Activated T-helper 1 cell treated with Interleukin-2 at 50 U/mL for 16 hours (primary cell): ENCODE results near the gene DLX6.

Experiments
- DNase-seq: peaks from one replicate; pipeline ENCODE4 v3.0.0-alpha.2; 2020; ENCODE audit warnings: low read depth

Gene DLX6

GRCh38 chr7:96995406-96996110, 9.8 kb upstream of the DLX6 start:
- DNase-seq, result no peak

GRCh38 chr7:96996111-96996957, 9.0 kb upstream of the DLX6 start:
- DNase-seq, result no peak

GRCh38 chr7:96996958-96997511, 8.3 kb upstream of the DLX6 start:
- no peak for DNase-seq

GRCh38 chr7:96997512-96998032, 7.8 kb upstream of the DLX6 start:
- DNase-seq, result no peak

GRCh38 chr7:96998333-96998732, 7.0 kb upstream of the DLX6 start:
- no peak for DNase-seq

- no peak for DNase-seq
Observed at GRCh38 chr7:96998744-96999143, 6.6 kb upstream of the DLX6 start.

GRCh38 chr7:97001221-97001620, 4.1 kb upstream of the DLX6 start:
- DNase-seq, result no peak

- no peak for DNase-seq
Observed at GRCh38 chr7:97001656-97002554, 3.4 kb upstream of the DLX6 start.

- no peak for DNase-seq
Observed at GRCh38 chr7:97002555-97003261, 2.6 kb upstream of the DLX6 start.

- DNase-seq, result no peak
Observed at GRCh38 chr7:97003262-97004246, 1.8 kb upstream of the DLX6 start.

- DNase-seq, result no peak
Observed at GRCh38 chr7:97004247-97005182, 838 bp upstream of the DLX6 start.

- no peak for DNase-seq
Observed at GRCh38 chr7:97006055-97006815, 882 bp downstream of the DLX6 start.

- DNase-seq, result no peak
Observed at GRCh38 chr7:97006816-97007582, 1.6 kb downstream of the DLX6 start.

GRCh38 chr7:97007583-97007861, 2.2 kb downstream of the DLX6 start:
- DNase-seq, result no peak

GRCh38 chr7:97008275-97008917, 3.0 kb downstream of the DLX6 start:
- DNase-seq, result no peak

GRCh38 chr7:97009753-97010732, 4.7 kb downstream of the DLX6 start:
- DNase-seq, result no peak
